Measurements from ENCODE around the gene C14orf93. TPM values are rescaled to one million over a fixed set of nuclear protein-coding genes. Genes with fewer than 3 reads are reported as not detected.

The C14orf93 gene
- total RNA-seq, 2 experiments from 2014 or later: 7.6 to 8.4 TPM

GRCh38 chr14:22945642-22946041, 64.3 kb downstream of the C14orf93 start:
- no peaks in the 10 kb centered on the region for H3K27me3 ChIP-seq (ENCODE audit: control insufficient read depth in 1 of 2, insufficient read depth in 2 of 2, low read length in 2 of 2)
- ChIA-PET CTCF (interaction anchor here (1.0 kb wide), 1 partner anchor 41 kb away, joined by 5 read pairs; no protein-coding TSS in a partner anchor), POLR2A (interaction anchor here (2.5 to 3.0 kb wide), 2 partner anchors 10 to 16 kb away, joined by 10 to 11 read pairs; partner anchors contain the start of genes HAUS4 and PRMT5)
- no peak for TF ChIP-seq CTCF (IDR thresholded peaks at IDR 0.05)
- ATAC-seq (ENCODE audit: poor library complexity) (no peak), DNase-seq (no peak)
- no peak overlapping the region for H3K27ac ChIP-seq (ENCODE audit: low read depth in 1 of 2, low read length in 2 of 2)
- peaks cover 21% of the 10 kb centered on the region for H3K36me3 ChIP-seq (ENCODE audit: insufficient read depth, low read length)
- Mint-ChIP-seq H3K4me3 (no peak overlapping the region), H3K36me3 (ENCODE audit: low read depth) (peaks cover 46% of the 10 kb centered on the region), H3K27me3 (no peaks in the 10 kb centered on the region), H3K27ac (no peak overlapping the region), H3K4me1 (ENCODE audit: low read depth) (no peaks in the 10 kb centered on the region), H3K9me3 (no peaks in the 10 kb centered on the region)
- no peaks in the 10 kb centered on the region for H3K9me3 ChIP-seq (ENCODE audit: control insufficient read depth in 1 of 2, insufficient read depth in 1 of 2, low read length in 2 of 2)
- H3K4me1 ChIP-seq (ENCODE audit: insufficient read depth, low read length): no peaks in the 10 kb centered on the region
- no peak overlapping the region for H3K4me3 ChIP-seq (ENCODE audit: low read length)
- intact Hi-C loops (cut with DNase I, micrococcal nuclease): no loop called here

DNA sequence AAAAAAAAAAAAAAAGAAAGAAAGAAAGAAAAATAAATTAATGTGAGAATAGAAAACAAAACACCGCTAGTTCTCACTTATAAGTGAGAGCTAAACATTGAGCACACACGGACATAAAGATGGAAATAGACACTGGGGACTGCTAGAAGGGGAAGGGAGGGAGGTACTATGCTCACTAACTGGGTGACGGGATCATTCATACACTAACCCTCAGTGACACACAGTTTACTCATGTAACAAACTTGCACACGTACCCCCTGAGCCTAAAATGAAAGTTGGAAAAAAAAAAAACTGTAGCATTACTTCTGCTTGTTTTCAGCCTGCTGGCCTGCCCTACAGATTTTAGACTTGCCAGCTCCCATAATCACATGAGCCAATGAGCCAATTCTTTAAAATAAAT, 70.3 kb downstream of the C14orf93 start:
- TF ChIP-seq CTCF (IDR thresholded peaks at IDR 0.05): no peak
- no peak overlapping the region for H3K4me3 ChIP-seq (ENCODE audit: low read length)
- Mint-ChIP-seq H3K4me3 (no peak overlapping the region), H3K27me3 (no peaks in the 10 kb centered on the region), H3K36me3 (ENCODE audit: low read depth) (peaks cover 18% of the 10 kb centered on the region), H3K4me1 (ENCODE audit: low read depth) (no peaks in the 10 kb centered on the region), H3K9me3 (no peaks in the 10 kb centered on the region), H3K27ac (no peak overlapping the region)
- no peaks in the 10 kb centered on the region for H3K36me3 ChIP-seq (ENCODE audit: insufficient read depth, low read length)
- no peaks in the 10 kb centered on the region for H3K27me3 ChIP-seq (ENCODE audit: control insufficient read depth in 1 of 2, insufficient read depth in 2 of 2, low read length in 2 of 2)
- DNase-seq (no peak), ATAC-seq (ENCODE audit: poor library complexity) (no peak)
- no peak overlapping the region for H3K27ac ChIP-seq (ENCODE audit: low read depth in 1 of 2, low read length in 2 of 2)
- no peaks in the 10 kb centered on the region for H3K4me1 ChIP-seq (ENCODE audit: insufficient read depth, low read length)
- intact Hi-C loops (cut with DNase I, micrococcal nuclease): loop anchor here in 1 of 2 experiments (10.0 kb wide), 1 partner anchor 525 kb away; the partner anchor contains the start of gene NGDN
- ChIA-PET CTCF (interaction anchor here (0.6 kb wide), 2 partner anchors 118 to 129 kb away, joined by 3 to 4 read pairs; partner anchors contain the start of gene CDH24), POLR2A (interaction anchor here (1.0 kb wide), 1 partner anchor 32 kb away, joined by 5 read pairs; no protein-coding TSS in a partner anchor)
- no peaks in the 10 kb centered on the region for H3K9me3 ChIP-seq (ENCODE audit: control insufficient read depth in 1 of 2, insufficient read depth in 1 of 2, low read length in 2 of 2)

Other genes with a start within 250 kb of the C14orf93 start
- 100 to 1,000 TPM; 176 to 177 TPM for gene OXA1L, start 243.5 kb downstream of the C14orf93 start, total RNA-seq
- 1 to 10 TPM in 1 of 2 experiments, under 1 TPM in 1; 0.89 to 1.1 TPM for gene SLC7A7, start 194.7 kb downstream of the C14orf93 start, total RNA-seq
- 10 to 100 TPM; 27.6 to 29.4 TPM for gene MRPL52, start 180.3 kb downstream of the C14orf93 start, total RNA-seq
- gene MMP14, start 173.6 kb downstream of the C14orf93 start, total RNA-seq: 1 to 10 TPM; 2.6 to 2.9 TPM
- 10 to 100 TPM; 52.4 to 54.6 TPM for gene LRP10, start 138.4 kb downstream of the C14orf93 start, total RNA-seq
- gene REM2, start 126.9 kb downstream of the C14orf93 start, total RNA-seq: 1 to 10 TPM; 9.2 to 9.4 TPM
- 100 to 1,000 TPM in 1 of 2 experiments, 10 to 100 TPM in 1; 87.9 to 111 TPM for gene RBM23, start 91.0 kb downstream of the C14orf93 start, total RNA-seq
- 10 to 100 TPM; 15.6 to 19.3 TPM for gene PRMT5, start 80.8 kb downstream of the C14orf93 start, total RNA-seq
- gene HAUS4, start 53.1 kb downstream of the C14orf93 start, total RNA-seq: 10 to 100 TPM; 17.5 to 19.6 TPM
- gene AJUBA, start 27.6 kb downstream of the C14orf93 start, total RNA-seq: 1 to 10 TPM in 1 of 2 experiments, under 1 TPM in 1; 0.67 to 1.1 TPM
- gene PSMB5, start 24.8 kb upstream of the C14orf93 start, total RNA-seq: 10 to 100 TPM; 20.1 to 24.5 TPM
- under 1 TPM; 0.16 to 0.31 TPM for gene PSMB11, start 32.1 kb upstream of the C14orf93 start, total RNA-seq
- 1 to 10 TPM; 3.3 to 3.7 TPM for gene CDH24, start 47.4 kb upstream of the C14orf93 start, total RNA-seq
- gene ACIN1, start 85.0 kb upstream of the C14orf93 start, total RNA-seq: 100 to 1,000 TPM; 282 to 288 TPM
- gene C14orf119, start 85.4 kb upstream of the C14orf93 start, total RNA-seq: 1 to 10 TPM; 3.1 to 3.9 TPM
- not detected for gene CIROP, start 94.8 kb upstream of the C14orf93 start, total RNA-seq
- not detected for gene CEBPE, start 109.1 kb upstream of the C14orf93 start, total RNA-seq
- gene SLC7A8, start 173.5 kb upstream of the C14orf93 start, total RNA-seq: under 1 TPM; 0.73 to 0.80 TPM
- gene RNF212B, start 227.8 kb upstream of the C14orf93 start, total RNA-seq: not detected

Data from CD4-positive, alpha-beta T cell (primary cell).